Psoas muscle (tissue), 8 donors: ENCODE measurements around the gene KRT84. TPM values are rescaled to one million over a fixed set of nuclear protein-coding genes. Genes with fewer than 3 reads are reported as not detected.

Experiments
- ATAC-seq, 4 donors: fragments of 200-7000 bp; cut with Tn5 transposase; one replicate each; pipeline ENCODE4 v1.9.1; 2020; ENCODE audit warnings: moderate library complexity in 3 of 4, mild to moderate bottlenecking in 2 of 4
- DNase-seq, 2 donors: peaks; one replicate each; pipeline ENCODE4 v3.0.0-alpha.2; 2020
- H3K27ac ChIP-seq: fragments of 200-600 bp; one replicate; pipeline ENCODE4 v1.8.0; 2022
- H3K27me3 ChIP-seq, 3 donors: fragments of 200-600 bp in 1 of 3; one replicate each; pipeline versions ENCODE4 v1.6.1 to v1.8.0; 2013 to 2022; ENCODE audit warnings: low read length in 2 of 3, mild to moderate bottlenecking in 2 of 3, moderate library complexity in 1 of 3; ENCODE audit not compliant: insufficient read depth in 3 of 3
- H3K36me3 ChIP-seq, 2 donors: fragments of 200-600 bp in 1 of 2; one replicate each; pipeline versions ENCODE4 v1.6.1 to v1.8.0; 2013 to 2022; ENCODE audit warnings: low read depth in 1 of 2, mild to moderate bottlenecking in 1 of 2, moderate library complexity in 1 of 2; ENCODE audit not compliant: insufficient read depth in 1 of 2
- H3K4me1 ChIP-seq: fragments of 200-600 bp; one replicate; pipeline ENCODE4 v1.8.0; 2022
- H3K4me3 ChIP-seq: fragments of 200-600 bp; one replicate; pipeline ENCODE4 v1.8.0; 2022; ENCODE audit warnings: mild to moderate bottlenecking
- H3K9me3 ChIP-seq: fragments of 200-600 bp; one replicate; pipeline ENCODE4 v1.8.0; 2022
- CTCF ChIP-seq: fragments of 200-600 bp; IDR thresholded peaks from one replicate; pipeline ENCODE4 v1.8.0; 2022; ENCODE audit warnings: antibody characterized with exemption
- WGBS, 3 donors: extraction: QIAGEN DNeasy Blood & Tissue Kit; methylation state at CpG; one replicate each; pipeline versions ENCODE4 v1.1.6 to v1.1.7; 2013; 5-methylcytosine and 5-hydroxymethylcytosine counted together
- intact Hi-C, 2 donors: fragments of 100-400 bp; cut with DNase I; formaldehyde crosslinking; loops; one replicate each; pipeline versions ENCODE4 v1.11.0 to v1.14.2; 2022
- polyA plus RNA-seq, 3 donors: library from polyadenylated mRNA; stranded (reverse); fragments of 200-250 nt; gene quantifications; one replicate each; pipeline ENCODE4 v1.2.3, GENCODE V29; 2013
- total RNA-seq, 4 donors: library from RNA; stranded (reverse); fragmentation: NEBNext Ultra II Directional in 2 of 4; extraction: Animal tissue kit (Norgen Biotek cat#: 25700) in 2 of 4; gene quantifications; one replicate each; pipeline versions ENCODE4 v1.2.1 to v1.2.4, GENCODE V29; 2021 to 2023
- donor health status: healthy with polysubstance abuse.
- donor health status: DM: no; HTN: no; CAD: no; lungs with moderate emphysema.
- donor health status: Bipolar disorder and iron deficiency.
- donor health status: healthy.
- donor health status: DM: yes; HTN: yes; CAD: no.
- donor health status: DM: no; HTN: no; CAD: no.
- donor health status: DM: no; HTN: no; CAD: no.
- donor health status: DM: yes; HTN: yes; CAD: no.

Gene KRT84
- total and polyA plus RNA-seq, 7 donors: not detected

DNA sequence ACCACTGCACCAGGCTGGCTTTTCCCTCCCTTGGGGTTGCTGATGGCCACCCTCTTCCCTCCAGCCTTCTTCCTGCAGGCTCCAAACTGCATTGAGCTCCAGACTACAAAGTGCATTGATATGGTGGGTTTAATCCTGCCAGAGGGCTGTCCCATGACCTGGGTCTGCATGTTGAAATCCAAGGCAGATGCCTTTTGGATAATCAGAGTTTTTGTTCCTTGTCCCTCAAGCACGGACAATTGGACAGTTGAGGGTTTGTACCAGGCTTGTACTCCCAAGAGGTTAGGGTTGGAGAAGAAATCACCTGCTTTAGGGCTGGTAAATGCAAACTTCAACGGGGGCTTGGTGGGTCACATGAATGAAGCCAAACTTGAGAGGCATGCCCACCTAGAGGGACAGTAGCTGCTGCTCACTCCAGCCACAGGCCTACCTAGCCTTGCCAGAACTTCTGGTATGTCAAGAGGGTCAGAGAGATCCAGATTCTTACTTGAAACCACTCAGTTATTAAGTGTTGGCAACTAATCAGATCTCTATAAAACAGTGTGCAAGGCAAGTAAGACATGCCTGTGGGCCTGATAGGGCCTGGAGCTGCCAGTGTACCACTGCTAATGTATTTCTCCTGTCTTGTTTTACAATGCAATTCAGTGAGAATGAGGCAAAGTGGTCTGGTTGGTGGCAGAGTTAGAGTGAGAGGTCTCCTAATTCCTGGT lies 42.5 kb downstream of the KRT84 start:
- DNase-seq: no peak
- WGBS, 3 donors: 60 to 80% (median 65%) methylated on average over 2 of the region's 2 CpGs
- Histone ChIP-seq H3K4me1 (no peaks in the 10 kb centered on the region), H3K27me3 (peaks cover 0 to 14% (median 9%) of the 10 kb centered on the region in 3 donors), H3K36me3 (no peaks in the 10 kb centered on the region), H3K27ac (no peak overlapping the region), H3K4me3 (no peak overlapping the region), H3K9me3 (no peaks in the 10 kb centered on the region)
- intact Hi-C loops: no loop called here
- no peak for ATAC-seq
- no peak for TF ChIP-seq CTCF

DNA sequence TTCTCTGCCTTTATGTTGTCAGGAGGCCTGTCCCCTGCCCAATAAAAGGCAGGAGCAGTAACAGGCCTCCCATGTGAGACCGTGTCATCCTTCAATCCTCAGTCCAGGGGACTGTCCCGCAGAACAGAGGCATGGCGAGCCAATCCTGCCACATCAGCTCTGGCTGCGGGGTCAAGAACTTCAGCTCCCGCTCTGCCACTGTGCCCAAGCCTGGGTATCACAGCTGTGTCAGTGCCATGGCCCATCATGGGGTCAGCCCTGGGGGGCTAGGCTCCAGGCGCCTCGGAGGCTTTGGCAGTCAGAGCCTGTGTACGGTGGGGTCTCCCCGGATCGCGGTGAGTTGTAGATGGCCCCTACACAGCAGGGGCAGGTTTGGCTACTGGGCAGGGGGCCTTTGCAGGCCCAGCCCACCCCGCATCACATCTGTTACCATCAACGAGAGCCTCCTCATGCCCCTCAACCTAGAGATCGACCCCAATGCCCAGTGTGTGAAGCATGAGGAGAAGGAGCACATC lies 44.3 kb downstream of the KRT84 start:
- ATAC-seq (no peak), DNase-seq (no peak)
- Histone ChIP-seq H3K27me3 (peaks cover 0 to 14% (median 9%) of the 10 kb centered on the region in 3 donors), H3K4me1 (no peaks in the 10 kb centered on the region), H3K9me3 (peaks cover 6% of the 10 kb centered on the region), H3K36me3 (no peaks in the 10 kb centered on the region), H3K4me3 (no peak overlapping the region), H3K27ac (no peak overlapping the region)
- intact Hi-C loops: no loop called here
- 92 to 95% (median 93%) methylated on average over 14 of the region's 14 CpGs for WGBS, 3 donors
- no peak for TF ChIP-seq CTCF

GRCh38 chr12:52338241-52338960 lies 47.1 kb downstream of the KRT84 start:
- H3K36me3 ChIP-seq: no peaks in the 10 kb centered on the region
- TF ChIP-seq CTCF: no peak
- ATAC-seq (no peak), DNase-seq (no peak)
- 54 to 60% (median 56%) methylated on average over 10 of the region's 10 CpGs for WGBS, 3 donors
- intact Hi-C loops: no loop called here
- no peak overlapping the region for H3K4me3 ChIP-seq
- H3K27me3 ChIP-seq: peaks cover 0 to 24% (median 9%) of the 10 kb centered on the region in 3 donors
- H3K27ac ChIP-seq: no peak overlapping the region
- H3K9me3 ChIP-seq: peaks cover 11% of the 10 kb centered on the region
- no peaks in the 10 kb centered on the region for H3K4me1 ChIP-seq

GRCh38 chr12:52337054-52337453 lies 48.4 kb downstream of the KRT84 start:
- DNase-seq (no peak), ATAC-seq (no peak)
- H3K36me3 ChIP-seq: no peaks in the 10 kb centered on the region
- intact Hi-C loops: no loop called here
- peaks cover 11% of the 10 kb centered on the region for H3K9me3 ChIP-seq
- no peak for TF ChIP-seq CTCF
- no peak overlapping the region for H3K4me3 ChIP-seq
- peaks cover 0 to 25% (median 9%) of the 10 kb centered on the region in 3 donors for H3K27me3 ChIP-seq
- WGBS, 3 donors: 70 to 81% (median 71%) methylated on average over 1 of the region's 1 CpG
- no peak overlapping the region for H3K27ac ChIP-seq
- H3K4me1 ChIP-seq: no peaks in the 10 kb centered on the region
